Mammary microvascular endothelial cell (primary cell): ENCODE results near the gene TAS1R1. TPM values are rescaled to one million over a fixed set of nuclear protein-coding genes. Genes with fewer than 3 reads are reported as not detected.

Experiments used
- total RNA-seq: library from RNA; depleted of rRNA; stranded (reverse); fragments of >200 nt; gene quantifications from 2 replicates; pipeline ENCODE4 v1.2.3, GENCODE V29; 2015

Gene TAS1R1
- 0.10 TPM in 1 of 2 replicates, not detected in the other for total RNA-seq

GRCh38 chr1:6554907-6555778, at the start of gene TAS1R1:
Gene TAS1R1, plus strand, starts transcription at chr1:6555307. Its CDS starts 67 bp downstream, at chr1:6555374.

GRCh38 chr1:6554031-6554906, 838 bp upstream of the TAS1R1 start, which contains the start of gene NOL9:
Gene NOL9, minus strand, starts transcription at chr1:6554513. Its CDS starts 11 bp downstream, at chr1:6554502.

GRCh38 chr1:6579374-6580118, 24.4 kb downstream of the TAS1R1 start, which contains the start of gene ZBTB48:
Gene ZBTB48, plus strand, starts transcription at chr1:6579994. Its CDS starts 616 bp downstream, at chr1:6580610.

GRCh38 chr1:6602669-6603237, 47.6 kb downstream of the TAS1R1 start, which contains the start of gene KLHL21:
Gene KLHL21, minus strand, starts transcription at chr1:6602869. Its CDS starts 52 bp downstream, at chr1:6602817.

GRCh38 chr1:6613361-6614018, 58.4 kb downstream of the TAS1R1 start, which contains the start of gene PHF13:
Gene PHF13, plus strand, starts transcription at chr1:6613731. Its CDS starts 336 bp downstream, at chr1:6614067.

GRCh38 chr1:6624710-6625583, 69.8 kb downstream of the TAS1R1 start, which contains the start of gene THAP3:
Gene THAP3, plus strand, starts transcription at chr1:6624868. Its CDS starts 351 bp downstream, at chr1:6625219.

Other genes starting within 250 kb of the TAS1R1 start
- gene ACOT7, start 161.5 kb upstream of the TAS1R1 start, total RNA-seq = 124 and 147 TPM in 2 replicates
- gene HES2, start 135.4 kb upstream of the TAS1R1 start, total RNA-seq = 31.5 and 32.2 TPM in 2 replicates
- 0.67 and 1.1 TPM in 2 replicates for gene ESPN, start 130.5 kb upstream of the TAS1R1 start, total RNA-seq
- gene TNFRSF25, start 89.1 kb upstream of the TAS1R1 start, total RNA-seq = 8.5 and 11.4 TPM in 2 replicates
- gene PLEKHG5, start 63.6 kb upstream of the TAS1R1 start, total RNA-seq = 21.5 and 26.6 TPM in 2 replicates
- 20.6 and 30.4 TPM in 2 replicates for gene NOL9, start 794 bp upstream of the TAS1R1 start, total RNA-seq
- gene ZBTB48, start 24.7 kb downstream of the TAS1R1 start, total RNA-seq = 10.5 and 24.8 TPM in 2 replicates
- 42.4 and 44.2 TPM in 2 replicates for gene KLHL21, start 47.6 kb downstream of the TAS1R1 start, total RNA-seq
- gene PHF13, start 58.4 kb downstream of the TAS1R1 start, total RNA-seq = 5.0 and 6.4 TPM in 2 replicates
- gene THAP3, start 69.6 kb downstream of the TAS1R1 start, total RNA-seq = 17.4 and 18.3 TPM in 2 replicates
- 29.8 and 31.7 TPM in 2 replicates for gene DNAJC11, start 146.5 kb downstream of the TAS1R1 start, total RNA-seq
- gene CAMTA1, start 230.1 kb downstream of the TAS1R1 start, total RNA-seq = 38.6 and 61.7 TPM in 2 replicates